Ureter (tissue), 1 donor: ENCODE results near the gene ZNF77. TPM values are rescaled to one million over a fixed set of nuclear protein-coding genes. Genes with fewer than 3 reads are reported as not detected.
"Not testable (repeated sequence)": the region's sequence is repeated elsewhere in the genome, so short reads cannot be mapped to it uniquely, and the experiment has no call there.

Experiments
- DNase-seq: peaks from one replicate; pipeline ENCODE4 v3.0.0-alpha.2; 2020; ENCODE audit warnings: low spot score
- total RNA-seq: library from RNA; stranded (reverse); gene quantifications from one replicate; pipeline ENCODE4 v1.2.4, GENCODE V29; 2023
- donor health status: DM: yes; HTN: yes; CAD: no.

Gene ZNF77
- total RNA-seq, 1 donor from 2014 or later: 6.6 TPM

GRCh38 chr19:2917275-2918184, 27.2 kb downstream of the ZNF77 start:
- DNase-seq: no peak

- no peak for DNase-seq
These were observed 32.5 kb downstream of the ZNF77 start for GRCh38 chr19:2912306-2912705.

- no peak for DNase-seq
These were observed 38.1 kb downstream of the ZNF77 start for GRCh38 chr19:2906631-2907195.

DNA sequence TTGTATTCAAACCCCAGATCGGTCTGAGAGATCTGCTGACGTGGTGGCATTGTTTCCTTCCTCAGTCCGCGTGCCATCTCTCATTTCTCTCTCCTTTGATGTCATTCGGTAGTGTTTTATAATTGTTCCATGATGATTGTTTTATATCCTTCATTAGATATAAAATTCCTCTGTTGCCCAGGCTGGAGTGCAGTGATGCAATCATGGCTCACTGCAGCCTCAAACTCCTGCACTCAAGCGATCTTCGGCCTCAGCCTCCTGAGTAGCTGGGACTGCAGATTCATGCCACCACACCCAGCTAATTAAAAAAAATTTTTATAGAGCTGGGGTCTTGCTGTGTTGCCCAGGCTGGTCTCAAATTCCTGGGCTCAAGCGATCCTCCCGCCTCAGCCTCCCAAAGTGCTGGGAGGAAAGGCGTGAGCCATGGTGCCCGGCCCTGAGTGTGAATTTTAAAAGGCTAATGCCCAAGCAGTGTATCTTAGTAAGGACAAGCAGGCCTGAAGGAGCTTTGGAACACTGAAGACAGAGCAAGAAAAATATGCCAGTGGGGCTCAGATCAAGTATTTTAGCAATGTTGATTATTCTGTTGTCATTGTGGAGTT, 38.8 kb downstream of the ZNF77 start:
- no peak for DNase-seq

DNA sequence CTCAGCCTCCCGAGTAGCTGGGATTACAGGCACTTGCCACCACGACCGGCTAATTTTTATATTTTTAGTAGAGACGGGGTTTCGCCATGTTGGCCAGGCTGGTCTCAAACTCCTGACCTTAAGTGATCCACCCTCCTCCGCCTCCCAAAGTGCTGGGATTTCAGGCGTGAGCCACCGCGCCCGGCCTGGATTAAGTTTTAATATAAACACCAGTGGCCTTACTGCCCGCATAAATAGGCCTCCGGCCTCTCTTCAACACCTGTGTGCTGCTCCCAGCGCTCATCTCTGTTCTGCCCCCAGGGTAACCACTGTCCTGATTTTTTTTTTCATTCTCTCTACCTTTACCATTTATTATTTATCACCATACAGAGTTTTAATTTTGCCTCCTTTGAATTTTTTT, 41.4 kb downstream of the ZNF77 start:
- not testable (repeated sequence) for DNase-seq

DNA sequence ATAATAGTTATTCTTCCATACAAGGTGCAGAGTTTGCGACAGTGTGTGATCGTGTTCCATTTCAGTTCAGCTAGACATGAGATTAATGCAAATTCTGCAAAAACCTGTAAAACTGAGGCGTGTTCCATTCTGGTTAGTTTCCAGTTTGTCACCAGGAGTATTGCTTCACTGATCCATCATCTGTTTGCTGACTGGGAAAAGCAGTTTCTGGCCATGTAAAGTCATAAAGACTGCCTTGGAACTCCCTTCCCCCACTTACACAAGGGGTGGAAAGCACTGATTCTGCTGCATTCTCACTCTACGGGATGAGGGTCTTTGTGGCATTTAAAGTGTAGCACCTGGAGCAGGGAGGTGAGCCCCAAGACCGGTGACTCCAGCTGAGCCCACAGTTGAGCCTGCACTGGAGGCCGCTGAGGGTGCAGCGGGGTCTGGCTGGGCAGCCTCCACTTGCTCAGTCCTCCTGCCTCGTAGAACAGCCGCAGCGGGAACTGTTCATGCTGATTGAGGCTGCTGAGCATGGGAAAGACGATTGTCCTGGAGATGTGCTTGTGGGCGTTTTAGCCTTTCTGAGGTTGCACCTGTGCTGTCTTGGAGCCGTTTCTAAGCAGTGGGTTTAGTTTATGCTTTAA, 42.1 kb downstream of the ZNF77 start:
- no peak for DNase-seq

DNA sequence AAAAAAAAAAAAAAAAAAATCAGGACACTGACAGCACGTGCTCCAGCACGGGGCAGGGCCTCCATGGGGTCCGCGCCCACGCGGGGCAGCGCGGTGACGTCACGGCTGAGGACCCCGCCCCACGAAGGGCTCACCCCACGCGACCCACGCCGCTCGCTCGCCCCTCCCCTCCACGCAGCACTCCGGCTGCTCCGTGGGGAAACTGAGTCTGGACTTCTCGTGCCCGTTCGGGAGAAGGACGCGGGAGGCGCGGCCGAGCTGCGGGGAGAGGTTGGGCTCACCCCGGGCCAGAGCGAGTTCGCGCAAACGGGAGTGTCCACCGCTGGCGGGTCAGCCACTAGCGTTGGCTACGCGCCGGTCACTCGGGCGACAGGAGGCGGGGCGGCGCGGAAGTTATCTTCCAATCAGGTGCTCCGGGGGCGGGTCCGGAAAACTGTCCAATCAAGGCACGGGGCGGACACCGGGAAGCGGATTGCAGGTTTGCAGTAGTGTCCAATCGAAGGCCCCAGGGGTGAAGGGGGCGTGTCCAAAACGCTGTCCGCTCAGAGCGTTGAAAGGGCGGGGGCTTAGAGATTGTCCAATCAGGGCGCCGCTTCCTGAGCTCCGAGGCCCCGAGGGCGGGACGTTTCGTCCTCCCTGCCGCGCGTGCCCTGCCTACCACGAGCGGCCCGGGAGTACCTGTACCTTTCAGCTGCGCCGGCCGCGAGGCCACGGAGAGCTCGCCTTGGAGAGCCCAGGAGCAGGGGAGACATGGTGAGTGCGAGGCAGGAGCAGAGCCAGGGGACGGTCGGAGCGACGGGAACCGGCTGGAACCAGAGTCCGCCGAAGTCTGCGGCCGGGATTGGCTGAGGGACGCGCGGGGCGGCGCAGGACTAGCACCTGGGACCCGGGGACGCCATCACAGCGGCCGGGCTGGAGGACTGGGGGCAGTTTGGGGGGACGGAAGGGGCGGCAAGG, 44.2 kb downstream of the ZNF77 start, which contains the start of gene ZNF57:
TSS of gene ZNF57 (plus strand) at position 633 of the 957 bp plus-strand sequence. CDS start at position 751, 118 bp downstream.
- peak; percentile 100 for DNase-seq

DNA sequence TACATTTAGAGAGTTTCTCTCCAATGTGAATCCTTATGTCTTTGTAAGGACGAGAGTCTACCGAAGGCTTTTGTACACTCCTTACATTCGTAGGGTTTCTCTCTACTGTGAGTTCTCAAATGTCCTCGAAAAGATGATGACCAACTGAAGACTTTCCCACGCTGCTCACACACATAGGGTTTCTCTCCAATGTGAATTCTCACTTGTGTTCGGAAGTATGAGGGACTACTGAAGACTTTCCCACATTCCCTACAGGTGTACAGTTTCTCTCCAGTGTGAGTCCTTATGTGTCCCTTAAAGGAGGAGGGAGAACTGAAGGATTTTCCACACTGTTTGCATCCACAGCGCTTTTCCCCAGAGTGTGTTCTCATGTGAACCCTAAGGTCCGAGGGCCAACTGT, 48.1 kb downstream of the ZNF77 start:
- no peak for DNase-seq

GRCh38 chr19:2890531-2890930, 54.2 kb downstream of the ZNF77 start:
- not testable (repeated sequence) for DNase-seq

DNA sequence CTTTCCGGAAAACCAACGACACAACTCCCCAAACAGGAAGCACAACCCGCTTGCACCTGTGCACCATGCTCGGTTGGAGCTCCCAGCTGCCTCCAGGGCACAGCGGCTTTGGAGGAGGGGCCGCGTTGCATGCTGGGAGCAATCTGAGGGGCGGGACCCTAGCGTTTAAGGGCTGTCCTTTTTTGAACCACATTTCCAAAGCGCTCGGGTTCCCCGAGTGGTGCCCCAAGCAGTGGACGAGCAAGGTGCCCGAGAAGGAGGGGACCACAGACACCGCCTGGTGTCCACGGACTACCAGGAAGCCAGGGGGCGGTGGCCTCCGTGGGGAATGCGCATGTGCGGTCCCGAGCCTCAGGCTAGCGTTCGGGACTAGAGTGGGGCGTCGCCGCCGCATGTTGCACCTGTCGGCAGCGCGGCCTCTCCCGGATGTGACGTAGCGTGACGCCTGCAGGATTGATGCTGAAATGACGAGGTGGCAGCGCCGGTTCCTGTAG, 56.0 kb downstream of the ZNF77 start:
- no peak for DNase-seq

GRCh38 chr19:2887391-2887914, 57.3 kb downstream of the ZNF77 start:
- no peak for DNase-seq

DNA sequence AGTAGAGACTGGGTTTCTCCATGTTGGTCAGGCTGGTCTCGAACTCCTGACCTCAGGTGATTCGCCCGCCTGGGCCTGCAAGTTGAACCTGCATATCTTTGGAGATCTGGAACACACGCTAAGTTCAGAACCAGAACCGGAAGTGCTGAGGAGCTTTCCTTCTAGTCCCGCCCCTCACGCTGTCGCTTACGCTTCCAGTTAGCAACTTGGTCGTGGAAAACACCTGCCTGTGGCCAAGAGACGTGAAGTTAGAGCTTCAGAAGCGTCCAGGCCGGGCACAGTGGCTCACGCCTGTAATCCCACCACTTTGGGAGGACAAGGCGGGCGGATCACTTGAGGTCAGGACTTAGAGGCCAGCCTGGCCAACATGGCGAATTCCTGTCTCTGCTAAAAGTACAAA, 59.0 kb downstream of the ZNF77 start:
- no peak for DNase-seq

DNA sequence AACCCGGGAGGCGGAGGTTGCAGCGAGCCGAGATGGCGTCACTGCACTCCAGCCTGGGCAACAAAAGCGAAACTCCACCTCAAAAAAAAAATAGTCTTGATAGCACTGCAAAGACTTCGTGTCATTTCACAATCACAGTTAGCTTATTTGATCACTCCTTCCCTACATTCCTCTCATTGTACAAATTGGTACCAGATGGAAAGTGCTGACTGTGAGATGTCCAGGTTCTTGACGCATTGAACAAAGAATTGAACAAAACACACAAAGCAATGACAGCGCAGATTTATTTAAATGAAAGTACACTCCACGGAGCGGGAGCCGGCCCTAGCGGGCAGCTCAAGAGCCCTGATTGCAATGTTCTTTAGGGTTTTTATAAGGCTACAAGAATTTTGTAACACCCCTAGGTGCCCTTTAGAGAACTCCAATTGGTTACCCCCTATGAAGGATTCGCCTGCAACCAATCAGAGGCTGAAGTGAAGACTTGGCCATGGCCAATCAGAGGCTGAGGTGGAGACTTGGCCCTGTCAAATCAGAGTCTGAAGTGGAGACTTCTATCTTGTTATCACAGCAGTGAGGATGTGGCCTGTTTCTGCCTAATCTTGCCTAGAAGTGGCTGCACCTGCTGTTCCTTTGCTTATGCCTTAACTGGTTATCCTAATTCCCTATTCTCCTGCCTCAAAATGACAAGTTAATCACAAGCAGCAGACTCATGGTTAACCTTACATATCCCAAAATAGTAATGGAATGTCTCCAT, 60.9 kb downstream of the ZNF77 start:
- DNase-seq: no peak

Other genes starting within 250 kb of the ZNF77 start
- gene GNG7, start 242.3 kb downstream of the ZNF77 start, total RNA-seq: 6.2 TPM
- gene DIRAS1, start 223.6 kb downstream of the ZNF77 start, total RNA-seq: 1.6 TPM
- 34.6 TPM for gene SLC39A3, start 205.0 kb downstream of the ZNF77 start, total RNA-seq
- gene SGTA, start 161.7 kb downstream of the ZNF77 start, total RNA-seq: 45.7 TPM
- gene THOP1, start 159.5 kb downstream of the ZNF77 start, total RNA-seq: 45.2 TPM
- gene ZNF554, start 125.1 kb downstream of the ZNF77 start, total RNA-seq: 6.1 TPM
- 7.8 TPM for gene ZNF555, start 103.5 kb downstream of the ZNF77 start, total RNA-seq
- not detected for gene ZNF556, start 77.6 kb downstream of the ZNF77 start, total RNA-seq
- gene ZNF57, start 44.0 kb downstream of the ZNF77 start, total RNA-seq: 9.6 TPM
- gene TLE6, start 32.6 kb upstream of the ZNF77 start, total RNA-seq: 3.6 TPM
- gene TLE2, start 84.3 kb upstream of the ZNF77 start, total RNA-seq: 95.2 TPM
- 623 TPM for gene TLE5, start 117.5 kb upstream of the ZNF77 start, total RNA-seq
- gene GNA11, start 149.4 kb upstream of the ZNF77 start, total RNA-seq: 68.5 TPM
- gene GNA15, start 191.1 kb upstream of the ZNF77 start, total RNA-seq: 28.5 TPM
- 0.89 TPM for gene S1PR4, start 233.8 kb upstream of the ZNF77 start, total RNA-seq
- gene NCLN, start 241.0 kb upstream of the ZNF77 start, total RNA-seq: 69.2 TPM